Naive thymus-derived CD8-positive, alpha-beta T cell (primary cell): ENCODE results near the gene FAF2. TPM values are rescaled to one million over a fixed set of nuclear protein-coding genes. Genes with fewer than 3 reads are reported as not detected.
A peak's percentile ranks its signal among the peaks of the same experiment; 100 is the strongest.

ENCODE experiments used
- ATAC-seq, 2 donors: fragments of 150-1000 bp; cut with Tn5 transposase in 1 of 2; sonication (Bioruptor Pico), chemical (Tn5 transposase) in 1 of 2; 1 replicate in 1 of 2; 2 replicates in 1 of 2; pipeline ENCODE4 v1.10.0; 2021; ENCODE audit warnings: mild to moderate bottlenecking in 2 of 2, moderate library complexity in 2 of 2
- POLR2A ChIA-PET: fragments of 350-600 bp; sonication (Branson Sonifier 250); formaldehyde crosslinking; loops from one replicate; lab custom pipeline; 2021; ENCODE audit warnings: antibody characterized with exemption; lab: Charles Lee
- DNase-seq, 10 donors: peaks; one replicate each; pipeline versions ENCODE4 v3.0.0 to v3.0.0-alpha.2; 2020 to 2022
- H3K27ac Mint-ChIP-seq, 10 donors: one replicate each; pipeline ENCODE4 v1.8.0; 2020 to 2022; ENCODE audit warnings: mild to moderate bottlenecking in 10 of 10, mixed read lengths in 10 of 10, moderate library complexity in 4 of 10, inconsistent platforms in 1 of 10
- H3K27me3 Mint-ChIP-seq, 5 donors: one replicate each; pipeline ENCODE4 v1.8.0; 2021 to 2022; ENCODE audit warnings: mixed read lengths in 5 of 5
- H3K36me3 Mint-ChIP-seq, 3 donors: one replicate each; pipeline ENCODE4 v1.8.0; 2020 to 2022; ENCODE audit warnings: mixed read lengths in 3 of 3, mild to moderate bottlenecking in 2 of 3, inconsistent platforms in 1 of 3
- H3K4me1 Mint-ChIP-seq, 4 donors: one replicate each; pipeline ENCODE4 v1.8.0; 2021 to 2022; ENCODE audit warnings: mixed read lengths in 4 of 4
- H3K4me3 Mint-ChIP-seq, 10 donors: one replicate each; pipeline ENCODE4 v1.8.0; 2020 to 2022; ENCODE audit warnings: mild to moderate bottlenecking in 10 of 10, mixed read lengths in 10 of 10, moderate library complexity in 6 of 10, inconsistent platforms in 1 of 10
- H3K9me3 Mint-ChIP-seq, 9 donors: one replicate each; pipeline ENCODE4 v1.8.0; 2020 to 2022; ENCODE audit warnings: mixed read lengths in 9 of 9, mild to moderate bottlenecking in 3 of 9, inconsistent platforms in 1 of 9, moderate library complexity in 1 of 9
- polyA plus RNA-seq, 3 donors: library from polyadenylated mRNA; unstranded; fragments of 300-500 nt; fragmentation: Illumina TruSeq; gene quantifications; one replicate each; pipeline ENCODE4 v1.2.3, GENCODE V29; 2021
- total RNA-seq, 8 experiments: library from RNA in 2 of 8; stranded (reverse) in 2 of 8; gene quantifications; one replicate each; pipeline ENCODE4 v1.2.3 and lab custom pipeline; 2021 to 2026

Gene FAF2
- total and polyA plus RNA-seq, 5 experiments from 2014 or later: 9.5 to 37.8 (median 12.0) TPM

GRCh38 chr5:176528761-176529115, 80.6 kb downstream of the FAF2 start:
- Mint-ChIP-seq H3K9me3 (no peaks in the 10 kb centered on the region), H3K27ac (peak overlapping the region in 9 of 10 donors; percentile 65 to 86 (median 71)), H3K4me1 (peaks cover 28 to 63% (median 57%) of the 10 kb centered on the region in 4 donors), H3K4me3 (peak overlapping the region in 8 of 10 donors; percentile 12 to 68 (median 45)), H3K27me3 (no peaks in the 10 kb centered on the region), H3K36me3 (peaks cover 0 to 49% (median 13%) of the 10 kb centered on the region in 3 donors)
- no peak for ATAC-seq
- POLR2A ChIA-PET: interaction anchor here (0.7 to 19.8 kb wide), 11 partner anchors 2 to 139 kb away, joined by 3 to 531 read pairs (median 4); partner anchors contain the start of genes CDHR2, CLTB, FAF2 and RNF44
- peak in 1 of 10 donors; percentile 62 for DNase-seq

DNA sequence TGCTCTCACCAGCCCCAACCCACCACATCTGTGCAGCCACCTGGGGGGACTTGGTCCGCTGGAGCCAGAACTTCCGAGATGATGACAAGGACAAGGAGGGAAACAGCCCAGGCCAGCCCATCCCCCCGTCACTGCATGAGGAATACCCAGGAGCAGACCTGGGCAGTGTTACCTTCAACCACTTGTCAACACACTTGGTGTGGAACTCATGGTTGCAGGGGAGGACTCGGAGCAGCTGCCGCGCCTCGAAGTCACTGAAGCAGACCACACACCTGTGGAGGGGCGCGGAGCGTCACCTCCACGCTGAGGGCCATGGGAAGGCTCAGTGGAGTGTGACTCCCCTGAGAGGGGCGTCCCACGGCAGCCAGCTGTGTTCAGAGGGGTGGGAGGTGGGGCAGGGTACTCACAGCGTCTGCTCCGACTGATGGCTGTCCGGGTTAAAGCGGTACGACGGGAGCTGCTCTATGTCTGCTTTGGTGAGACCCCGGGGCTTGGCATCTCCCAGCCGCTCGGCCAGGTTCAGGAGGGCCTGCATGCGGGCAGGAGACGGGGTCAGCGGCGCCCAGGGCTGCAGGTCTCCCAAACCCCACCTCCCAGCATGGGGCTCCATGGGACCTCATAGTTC, 81.0 kb downstream of the FAF2 start:
- ATAC-seq (no peak), DNase-seq (peak in 1 of 10 donors; percentile 62)
- H3K27ac Mint-ChIP-seq: peak overlapping the region; percentile 84 to 95 (median 92)
- H3K4me3 Mint-ChIP-seq: peak overlapping the region; percentile 4 to 94 (median 76)
- POLR2A ChIA-PET: interaction anchor here (0.7 to 19.8 kb wide), 19 partner anchors 3 to 846 kb away, joined by 3 to 531 read pairs (median 3); partner anchors contain the start of genes CLTB, FAF2 and RNF44
- peaks cover 0 to 52% (median 13%) of the 10 kb centered on the region in 3 donors for H3K36me3 Mint-ChIP-seq
- H3K4me1 Mint-ChIP-seq: peaks cover 32 to 65% (median 61%) of the 10 kb centered on the region in 4 donors
- no peaks in the 10 kb centered on the region for H3K27me3 Mint-ChIP-seq
- no peaks in the 10 kb centered on the region for H3K9me3 Mint-ChIP-seq

- no peaks in the 10 kb centered on the region for H3K9me3 Mint-ChIP-seq
- H3K27ac Mint-ChIP-seq: peak overlapping the region; percentile 84 to 95 (median 92)
- no peaks in the 10 kb centered on the region for H3K27me3 Mint-ChIP-seq
- POLR2A ChIA-PET: interaction anchor here (0.6 to 19.8 kb wide), 18 partner anchors 3 to 846 kb away, joined by 3 to 531 read pairs (median 3); partner anchors contain the start of genes CLTB, FAF2 and RNF44
- ATAC-seq (peak; percentile 61 to 77), DNase-seq (peak; percentile 52 to 93 (median 75))
- peak overlapping the region; percentile 54 to 94 (median 78) for H3K4me3 Mint-ChIP-seq
- H3K36me3 Mint-ChIP-seq: peaks cover 0 to 54% (median 13%) of the 10 kb centered on the region in 3 donors
- peaks cover 35 to 70% (median 66%) of the 10 kb centered on the region in 4 donors for H3K4me1 Mint-ChIP-seq
Observed at GRCh38 chr5:176529741-176530141, 81.6 kb downstream of the FAF2 start.

DNA sequence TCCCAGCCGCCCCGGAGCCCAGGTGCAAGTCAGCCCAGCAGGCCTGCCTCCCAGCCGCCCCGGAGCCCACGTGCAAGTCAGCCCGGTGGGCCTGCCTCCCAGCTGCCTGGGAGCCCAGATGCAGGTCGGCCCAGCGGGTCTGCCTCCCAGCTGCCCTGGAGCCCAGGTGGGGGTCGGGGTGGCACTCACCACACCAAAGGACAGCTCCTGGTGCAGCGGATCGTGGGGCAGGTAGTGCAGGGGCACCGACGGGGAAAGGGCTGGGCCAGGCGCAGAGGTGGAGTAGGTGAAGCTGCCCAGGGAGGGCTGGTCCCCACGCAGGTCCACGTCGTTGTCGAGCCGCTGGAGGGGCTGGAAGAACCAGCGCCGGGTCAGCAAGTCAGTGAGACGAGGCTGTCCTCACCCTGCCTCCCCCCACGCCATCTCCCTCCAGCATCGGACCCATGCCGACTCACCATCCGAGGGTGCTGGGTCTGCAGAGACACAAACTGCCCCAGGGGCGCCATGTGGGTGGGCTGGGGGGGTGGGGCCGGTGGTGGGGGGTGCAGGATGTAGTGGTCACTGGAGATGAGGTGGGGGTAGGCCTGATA, 82.3 kb downstream of the FAF2 start:
- no peak for ATAC-seq
- Mint-ChIP-seq H3K4me1 (peaks cover 38 to 73% (median 70%) of the 10 kb centered on the region in 4 donors), H3K9me3 (no peaks in the 10 kb centered on the region), H3K4me3 (peak overlapping the region in 9 of 10 donors; percentile 70 to 94 (median 85)), H3K27ac (peak overlapping the region in 7 of 10 donors; percentile 84 to 95 (median 91)), H3K27me3 (no peaks in the 10 kb centered on the region), H3K36me3 (peaks cover under 1 to 55% (median 18%) of the 10 kb centered on the region in 3 donors)
- POLR2A ChIA-PET: interaction anchor here (0.6 to 19.8 kb wide), 18 partner anchors 4 to 909 kb away, joined by 3 to 531 read pairs (median 4); partner anchors contain the start of genes CDHR2, CLTB, FAF2 and GRK6
- no peak for DNase-seq

DNA sequence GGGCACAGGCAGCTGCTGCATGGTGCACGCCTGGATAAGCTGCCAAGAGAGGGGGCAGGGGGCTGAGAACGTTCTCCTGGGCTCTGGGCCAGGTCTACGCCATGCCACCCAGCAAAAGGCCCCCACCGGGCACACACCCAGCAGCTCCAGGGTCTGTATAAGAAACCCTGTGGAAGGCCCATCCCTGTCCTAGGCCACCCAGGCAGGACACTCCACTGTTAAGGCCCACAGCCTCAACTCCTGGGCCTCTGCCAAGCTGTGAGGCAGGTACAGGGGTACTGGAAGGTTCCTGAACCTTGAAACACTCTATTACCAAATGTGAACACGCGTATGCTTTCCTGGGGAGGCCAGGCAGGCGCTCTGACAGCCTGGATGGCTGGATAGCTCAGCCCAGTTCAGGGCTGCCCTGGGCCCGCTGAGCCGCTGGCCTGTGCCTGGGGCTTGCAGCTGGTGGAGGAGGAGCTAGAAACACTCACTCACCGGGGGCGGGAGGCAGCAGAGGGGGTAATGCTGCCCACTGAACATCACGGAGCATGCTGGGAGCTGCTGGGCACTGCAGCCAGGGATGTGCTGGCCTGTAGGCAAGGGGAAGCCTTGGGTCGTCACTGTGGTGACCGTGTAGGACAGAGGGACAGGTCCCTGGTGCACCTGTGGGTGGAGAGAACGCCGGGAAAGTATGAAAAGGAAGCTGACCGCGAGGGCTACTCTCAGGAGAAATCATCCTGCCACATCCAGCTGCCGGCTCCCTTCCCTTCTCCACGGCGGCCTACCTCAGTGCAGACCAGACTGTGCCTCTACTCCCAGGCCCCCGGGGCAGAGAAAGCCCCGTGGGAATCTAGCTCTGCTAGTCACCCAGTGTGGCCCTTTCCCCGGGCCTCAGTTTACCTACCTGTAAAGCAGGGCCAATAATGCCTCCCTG, 83.1 kb downstream of the FAF2 start:
- peaks cover 40 to 75% (median 67%) of the 10 kb centered on the region in 4 donors for H3K4me1 Mint-ChIP-seq
- no peaks in the 10 kb centered on the region for H3K9me3 Mint-ChIP-seq
- H3K27ac Mint-ChIP-seq: peak overlapping the region; percentile 85 to 95 (median 92)
- no peaks in the 10 kb centered on the region for H3K27me3 Mint-ChIP-seq
- peak overlapping the region; percentile 70 to 94 (median 83) for H3K4me3 Mint-ChIP-seq
- ATAC-seq (no peak), DNase-seq (peak in 1 of 10 donors; percentile 26)
- POLR2A ChIA-PET: interaction anchor here (0.5 to 19.8 kb wide), 11 partner anchors 5 to 908 kb away, joined by 3 to 531 read pairs (median 6); partner anchors contain the start of genes CDHR2, FAF2, GRK6 and RNF44
- peaks cover 7 to 54% (median 20%) of the 10 kb centered on the region in 3 donors for H3K36me3 Mint-ChIP-seq

DNA sequence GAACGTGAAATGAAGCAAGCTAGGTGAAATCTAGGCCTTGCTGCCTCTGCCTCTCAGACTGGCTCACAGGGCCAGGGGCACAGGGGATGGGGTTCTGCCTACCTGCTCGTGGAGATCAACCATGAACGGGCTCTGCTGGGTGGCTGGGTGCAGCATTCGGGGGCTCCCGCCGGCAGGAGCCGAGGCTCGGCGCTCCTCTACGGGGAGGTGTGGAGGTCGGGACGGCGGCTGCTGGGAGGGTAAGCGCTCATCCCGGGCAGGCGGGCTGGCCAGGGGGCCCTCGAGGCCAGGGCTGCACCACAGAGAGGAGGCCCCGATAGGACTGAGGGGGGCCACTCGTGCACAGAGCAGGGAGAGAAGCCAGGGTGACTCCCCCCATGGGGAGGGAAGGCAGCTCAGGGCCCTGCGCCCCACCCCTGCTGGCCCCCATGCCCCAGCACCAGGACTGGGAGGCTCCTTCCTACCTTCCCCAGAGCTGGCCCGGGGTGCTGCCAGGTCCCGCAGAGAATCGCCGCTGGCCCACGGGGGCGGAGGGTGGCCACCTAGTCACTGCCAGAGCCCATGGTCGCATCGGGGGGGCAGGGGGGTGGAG, 83.8 kb downstream of the FAF2 start:
- Mint-ChIP-seq H3K4me3 (peak overlapping the region in 9 of 10 donors; percentile 22 to 94 (median 85)), H3K27me3 (no peaks in the 10 kb centered on the region), H3K36me3 (peaks cover 7 to 53% (median 20%) of the 10 kb centered on the region in 3 donors), H3K27ac (peak overlapping the region; percentile 73 to 97 (median 92)), H3K4me1 (peaks cover 40 to 71% (median 66%) of the 10 kb centered on the region in 4 donors), H3K9me3 (no peaks in the 10 kb centered on the region)
- no peak for ATAC-seq
- POLR2A ChIA-PET: interaction anchor here (0.5 to 19.8 kb wide), 8 partner anchors 5 to 894 kb away, joined by 4 to 531 read pairs (median 11); partner anchors contain the start of genes CDHR2, CLTB, FAF2 and GRK6
- no peak for DNase-seq

GRCh38 chr5:176532795-176533194, 84.6 kb downstream of the FAF2 start:
- Mint-ChIP-seq H3K4me1 (peaks cover 36 to 65% (median 58%) of the 10 kb centered on the region in 4 donors), H3K27me3 (no peaks in the 10 kb centered on the region), H3K4me3 (peak overlapping the region; percentile 94 to 100 (median 98)), H3K9me3 (no peaks in the 10 kb centered on the region), H3K36me3 (peaks cover 7 to 45% (median 20%) of the 10 kb centered on the region in 3 donors), H3K27ac (peak overlapping the region; percentile 81 to 100 (median 99))
- POLR2A ChIA-PET: interaction anchor here (1.0 to 19.8 kb wide), 6 partner anchors 5 to 171 kb away, joined by 4 to 531 read pairs (median 178); partner anchors contain the start of genes CDHR2, CLTB and RNF44
- ATAC-seq: no peak
- no peak for DNase-seq

GRCh38 chr5:176533390-176533789, 85.2 kb downstream of the FAF2 start:
- Mint-ChIP-seq H3K9me3 (no peaks in the 10 kb centered on the region), H3K4me3 (peak overlapping the region; percentile 94 to 100 (median 98)), H3K27ac (peak overlapping the region; percentile 97 to 100 (median 100)), H3K4me1 (peaks cover 34 to 66% (median 57%) of the 10 kb centered on the region in 4 donors), H3K27me3 (no peaks in the 10 kb centered on the region), H3K36me3 (peaks cover 7 to 39% (median 17%) of the 10 kb centered on the region in 3 donors)
- POLR2A ChIA-PET: interaction anchor here (0.7 to 19.8 kb wide), 12 partner anchors 4 to 173 kb away, joined by 3 to 531 read pairs (median 10); partner anchors contain the start of genes CDHR2, CLTB, FAF2 and HIGD2A
- DNase-seq: no peak
- ATAC-seq: no peak

- peak; percentile 5 to 10 for ATAC-seq
- Mint-ChIP-seq H3K27ac (peak overlapping the region; percentile 97 to 100 (median 100)), H3K4me1 (peaks cover 36 to 67% (median 58%) of the 10 kb centered on the region in 4 donors)
Observed at GRCh38 chr5:176533894-176534611, 85.9 kb downstream of the FAF2 start.

DNA sequence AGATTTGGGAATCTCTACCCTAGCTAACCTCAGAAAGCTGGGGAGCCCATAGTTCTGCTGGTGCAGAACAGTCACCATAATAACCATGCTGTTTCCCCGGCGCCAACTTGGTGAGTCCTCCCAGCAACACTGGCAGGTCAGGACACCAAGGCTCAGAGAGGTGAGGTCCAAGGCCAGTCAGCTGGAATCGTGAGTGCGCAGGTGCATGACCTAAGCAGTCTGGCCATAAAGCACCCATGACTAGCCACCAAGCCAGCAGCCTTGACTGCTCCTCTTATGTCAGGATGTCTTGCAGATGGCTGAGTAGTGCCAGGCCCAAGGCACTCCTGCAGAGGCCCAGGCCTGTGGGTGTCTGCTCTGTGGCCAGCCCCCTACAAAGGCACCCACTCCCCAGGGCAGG, 86.5 kb downstream of the FAF2 start:
- peaks cover 7 to 29% (median 12%) of the 10 kb centered on the region in 3 donors for H3K36me3 Mint-ChIP-seq
- no peaks in the 10 kb centered on the region for H3K27me3 Mint-ChIP-seq
- H3K27ac Mint-ChIP-seq: peak overlapping the region; percentile 97 to 100 (median 100)
- H3K9me3 Mint-ChIP-seq: no peaks in the 10 kb centered on the region
- peaks cover 34 to 69% (median 58%) of the 10 kb centered on the region in 4 donors for H3K4me1 Mint-ChIP-seq
- POLR2A ChIA-PET: interaction anchor here (0.6 to 19.8 kb wide), 15 partner anchors 3 to 420 kb away, joined by 3 to 531 read pairs (median 6); partner anchors contain the start of genes CDHR2, CLTB, FAF2 and HIGD2A
- DNase-seq (no peak), ATAC-seq (no peak)
- H3K4me3 Mint-ChIP-seq: peak overlapping the region; percentile 94 to 100 (median 98)

More at GRCh38 chr5:176533894-176534611, 85.9 kb downstream of the FAF2 start:
- H3K9me3 Mint-ChIP-seq: no peaks in the 10 kb centered on the region
- POLR2A ChIA-PET: interaction anchor here (0.6 to 19.8 kb wide), 15 partner anchors 3 to 420 kb away, joined by 3 to 531 read pairs (median 6); partner anchors contain the start of genes CDHR2, CLTB, FAF2 and HIGD2A
- DNase-seq: peak in 7 of 10 donors; percentile 48 to 79 (median 65)
- H3K27me3 Mint-ChIP-seq: no peaks in the 10 kb centered on the region
- H3K4me3 Mint-ChIP-seq: peak overlapping the region; percentile 94 to 100 (median 98)
- peaks cover 7 to 35% (median 15%) of the 10 kb centered on the region in 3 donors for H3K36me3 Mint-ChIP-seq
